ENCODE data around the gene TOB1. TPM values are rescaled to one million over a fixed set of nuclear protein-coding genes. Genes with fewer than 3 reads are reported as not detected.

TOB1 gene
- total RNA-seq, 1 experiment from 2014 or later = 53.1 TPM

GRCh38 chr17:50843150-50843905 lies 22.8 kb downstream of the TOB1 start:
- no peak for DNase-seq (ENCODE audit: unreplicated experiment)
- CTCF ChIA-PET = interaction anchor here (0.8 to 8.3 kb wide), 11 partner anchors 9 to 265 kb away, joined by 3 to 320 read pairs (median 9); no protein-coding TSS in a partner anchor
- Mint-ChIP-seq H3K9me3 (ENCODE audit: unreplicated experiment) (no peaks in the 10 kb centered on the region), H3K27ac (ENCODE audit: low read depth, unreplicated experiment) (no peak overlapping the region), H3K4me1 (ENCODE audit: insufficient read depth, unreplicated experiment) (peaks cover 14% of the 10 kb centered on the region), H3K4me3 (ENCODE audit: unreplicated experiment) (no peak overlapping the region), H3K27me3 (ENCODE audit: insufficient read depth, unreplicated experiment) (no peaks in the 10 kb centered on the region), H3K36me3 (ENCODE audit: insufficient read depth, unreplicated experiment) (no peaks in the 10 kb centered on the region)
- intact Hi-C loops (cut with micrococcal nuclease) = loop anchor here (5.0 kb wide), 2 partner anchors 136 to 361 kb away; partner anchors contain the start of gene ANKRD40
- POLR2A ChIA-PET = interaction anchor here (0.9 to 2.9 kb wide), 2 partner anchors 59 to 109 kb away, joined by 3 to 23 read pairs; no protein-coding TSS in a partner anchor
- TF ChIP-seq CTCF (IDR thresholded peaks at IDR 0.05; ENCODE audit: unreplicated experiment) = no peak
- no TSS peak for BruUV-seq (replicated peaks)

GRCh38 chr17:50842506-50843149 lies 23.5 kb downstream of the TOB1 start:
- Mint-ChIP-seq H3K4me1 (ENCODE audit: insufficient read depth, unreplicated experiment) (peaks cover 14% of the 10 kb centered on the region), H3K9me3 (ENCODE audit: unreplicated experiment) (no peaks in the 10 kb centered on the region), H3K27me3 (ENCODE audit: insufficient read depth, unreplicated experiment) (no peaks in the 10 kb centered on the region), H3K4me3 (ENCODE audit: unreplicated experiment) (no peak overlapping the region), H3K36me3 (ENCODE audit: insufficient read depth, unreplicated experiment) (no peaks in the 10 kb centered on the region), H3K27ac (ENCODE audit: low read depth, unreplicated experiment) (no peak overlapping the region)
- no peak for TF ChIP-seq CTCF (IDR thresholded peaks at IDR 0.05; ENCODE audit: unreplicated experiment)
- POLR2A ChIA-PET = interaction anchor here (0.8 to 2.9 kb wide), 2 partner anchors 44 to 59 kb away, joined by 3 to 23 read pairs; no protein-coding TSS in a partner anchor
- no peak for DNase-seq (ENCODE audit: unreplicated experiment)
- BruUV-seq (replicated peaks) = no TSS peak
- CTCF ChIA-PET = interaction anchor here (0.6 to 8.3 kb wide), 31 partner anchors 10 to 446 kb away, joined by 3 to 320 read pairs (median 5); no protein-coding TSS in a partner anchor
- intact Hi-C loops (cut with micrococcal nuclease) = loop anchor here (1.0 to 5.0 kb wide), 4 partner anchors 59 to 360 kb away; partner anchors contain the start of genes ANKRD40 and SPATA20

- ChIA-PET CTCF (interaction anchor here (0.6 to 8.3 kb wide), 34 partner anchors 10 to 672 kb away, joined by 3 to 320 read pairs (median 5); no protein-coding TSS in a partner anchor), POLR2A (interaction anchor here (0.7 to 2.9 kb wide), 4 partner anchors 10 to 58 kb away, joined by 3 to 23 read pairs (median 4); no protein-coding TSS in a partner anchor)
- H3K36me3 Mint-ChIP-seq (ENCODE audit: insufficient read depth, unreplicated experiment) = no peaks in the 10 kb centered on the region
- intact Hi-C loops (cut with micrococcal nuclease) = loop anchor here (1.0 to 5.0 kb wide), 4 partner anchors 59 to 360 kb away; partner anchors contain the start of genes ANKRD40 and SPATA20
- no TSS peak for BruUV-seq (replicated peaks)
- no peaks in the 10 kb centered on the region for H3K27me3 Mint-ChIP-seq (ENCODE audit: insufficient read depth, unreplicated experiment)
- H3K9me3 Mint-ChIP-seq (ENCODE audit: unreplicated experiment) = no peaks in the 10 kb centered on the region
- H3K4me1 Mint-ChIP-seq (ENCODE audit: insufficient read depth, unreplicated experiment) = peaks cover 14% of the 10 kb centered on the region
- H3K4me3 Mint-ChIP-seq (ENCODE audit: unreplicated experiment) = no peak overlapping the region
- no peak overlapping the region for H3K27ac Mint-ChIP-seq (ENCODE audit: low read depth, unreplicated experiment)
- peak; percentile 84 for TF ChIP-seq CTCF (IDR thresholded peaks at IDR 0.05; ENCODE audit: unreplicated experiment)
- peak; percentile 74 for DNase-seq (ENCODE audit: unreplicated experiment)
Observed at GRCh38 chr17:50841949-50842354, 24.2 kb downstream of the TOB1 start.

Measured in MCF 10A (cell line).